A549 treated with Hydrocortisone at 1 μM for 4 hours (cell line): ENCODE measurements around the gene KCNE5. TPM values are rescaled to one million over a fixed set of nuclear protein-coding genes. Genes with fewer than 3 reads are reported as not detected.

Experiments
- total RNA-seq: library from RNA; stranded (reverse); fragments of 200-300 nt; extraction: Qiagen RNA extraction; gene quantifications from 5 replicates; pipeline ENCODE4 v1.2.3, GENCODE V29; 2022

The KCNE5 gene, protein sequence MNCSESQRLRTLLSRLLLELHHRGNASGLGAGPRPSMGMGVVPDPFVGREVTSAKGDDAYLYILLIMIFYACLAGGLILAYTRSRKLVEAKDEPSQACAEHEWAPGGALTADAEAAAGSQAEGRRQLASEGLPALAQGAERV
- 0.09 to 0.20 TPM (median 0.13 TPM) in 3 of 5 replicates, not detected in the others for total RNA-seq

DNA sequence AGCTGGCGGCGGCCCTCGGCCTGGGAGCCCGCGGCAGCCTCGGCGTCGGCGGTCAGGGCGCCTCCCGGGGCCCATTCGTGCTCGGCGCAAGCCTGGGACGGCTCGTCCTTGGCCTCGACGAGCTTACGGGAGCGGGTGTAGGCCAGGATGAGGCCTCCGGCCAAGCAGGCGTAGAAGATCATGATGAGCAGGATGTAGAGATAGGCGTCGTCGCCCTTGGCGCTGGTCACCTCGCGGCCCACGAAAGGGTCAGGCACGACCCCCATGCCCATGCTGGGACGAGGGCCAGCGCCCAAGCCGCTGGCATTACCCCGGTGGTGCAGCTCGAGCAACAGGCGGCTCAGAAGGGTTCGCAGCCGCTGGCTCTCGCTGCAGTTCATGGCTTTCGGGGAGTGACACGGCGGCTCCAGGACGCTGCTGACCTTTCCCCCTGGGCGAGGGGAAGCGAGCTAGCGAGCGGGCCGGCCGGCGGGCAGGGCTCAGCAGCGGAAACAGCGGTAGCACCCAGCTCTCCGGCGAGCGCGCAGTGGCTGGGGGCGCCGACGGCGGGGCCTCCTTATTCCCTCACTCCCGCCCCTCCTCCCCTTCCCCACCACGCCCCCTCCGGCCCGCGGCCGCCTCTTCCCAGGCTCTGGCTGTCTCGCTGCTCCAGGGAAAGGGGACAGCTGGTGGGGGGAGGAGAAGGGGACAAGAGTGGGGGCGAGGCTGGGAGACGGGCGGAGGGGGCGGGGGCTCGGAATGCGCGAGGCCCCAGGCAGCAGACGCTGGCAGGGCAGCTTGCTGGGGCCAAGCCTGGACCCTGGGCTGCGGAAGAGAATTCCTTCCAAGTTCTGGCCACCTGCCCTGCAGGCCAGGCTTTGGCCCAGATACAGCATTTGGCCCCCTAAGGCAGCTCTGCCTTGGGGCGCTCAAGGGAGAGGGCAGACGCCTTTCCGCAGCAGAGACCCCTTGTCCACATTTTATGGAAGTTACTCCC, at the start of gene KCNE5:
Gene KCNE5 (minus strand): TSS at position 532 of the 976 bp plus-strand sequence. CDS start 152 bp downstream, at position 380.

Other genes with a start within 250 kb of the KCNE5 start
- gene GUCY2F, start 143.1 kb downstream of the KCNE5 start, total RNA-seq = not detected in 5 replicates
- 7.1 to 12.5 TPM (median 9.3 TPM) in 5 replicates for gene NXT2, start 88.3 kb downstream of the KCNE5 start, total RNA-seq
- gene ACSL4, start 108.1 kb upstream of the KCNE5 start, total RNA-seq = 15.5 to 32.0 TPM (median 22.5 TPM) in 5 replicates